Spleen (tissue), 11 donors: ENCODE data around the gene IRGC. TPM values are rescaled to one million over a fixed set of nuclear protein-coding genes. Genes with fewer than 3 reads are reported as not detected.

Experiments
- DNase-seq: peaks from one replicate; pipeline ENCODE4 v3.0.0-alpha.2; 2020
- H3K27ac ChIP-seq, 8 donors: fragments of 200-600 bp; sonication (generic) in 7 of 8; 1 replicate in 4 of 8; 2 replicates in 4 of 8; pipeline versions ENCODE4 v1.5.0 to v1.8.0; 2016 to 2021; ENCODE audit warnings: inconsistent platforms in 4 of 8, mild to moderate bottlenecking in 4 of 8, moderate library complexity in 1 of 8
- H3K27me3 ChIP-seq, 7 donors: fragments of 200-600 bp; sonication (generic) in 6 of 7; replicated peaks in 1 of 7; 1 replicate in 4 of 7; 2 replicates in 3 of 7; pipeline versions ENCODE4 v1.5.0 to v1.8.0; 2016 to 2021; ENCODE audit warnings: inconsistent platforms in 3 of 7, mild to moderate bottlenecking in 1 of 7
- H3K36me3 ChIP-seq, 6 donors: fragments of 200-600 bp; sonication (generic) in 5 of 6; 1 replicate in 4 of 6; 2 replicates in 2 of 6; pipeline versions ENCODE4 v1.5.0 to v1.8.0; 2016 to 2021; ENCODE audit warnings: inconsistent platforms in 2 of 6
- H3K4me1 ChIP-seq, 6 donors: fragments of 200-600 bp; sonication (generic) in 5 of 6; 1 replicate in 3 of 6; 2 replicates in 3 of 6; pipeline versions ENCODE4 v1.5.0 to v1.8.0; 2016 to 2021; ENCODE audit warnings: inconsistent platforms in 3 of 6
- H3K4me3 ChIP-seq, 8 donors: fragments of 200-600 bp; sonication (generic) in 7 of 8; 1 replicate in 4 of 8; 2 replicates in 4 of 8; pipeline versions ENCODE4 v1.5.0 to v1.8.0; 2016 to 2021; ENCODE audit warnings: inconsistent platforms in 4 of 8, mild to moderate bottlenecking in 4 of 8, moderate library complexity in 2 of 8
- H3K9me3 ChIP-seq, 8 donors: fragments of 200-600 bp; sonication (generic) in 7 of 8; 1 replicate in 4 of 8; 2 replicates in 4 of 8; pipeline versions ENCODE4 v1.5.0 to v1.8.0; 2016 to 2021; ENCODE audit warnings: inconsistent platforms in 4 of 8
- POLR2A ChIP-seq, 3 donors: fragments of 450-650 bp; IDR thresholded peaks; one replicate each; pipeline ENCODE4 v1.5.1; 2017; ENCODE audit warnings: antibody characterized with exemption in 3 of 3, mild to moderate bottlenecking in 1 of 3
- POLR2AphosphoS5 ChIP-seq, 3 donors: sonication (generic); formaldehyde crosslinking; IDR thresholded peaks; one replicate each; pipeline ENCODE4 v1.5.1; 2017; ENCODE audit warnings: antibody characterized with exemption in 3 of 3
- WGBS, 5 donors: extraction: QIAGEN DNeasy Blood & Tissue Kit in 3 of 5; methylation state at CpG; one replicate each; pipeline versions ENCODE4 v1.1.5 to v1.1.7; 2013 to 2018; 5-methylcytosine and 5-hydroxymethylcytosine counted together
- intact Hi-C: fragments of 100-400 bp; cut with DNase I; formaldehyde crosslinking; loops from one replicate; pipeline ENCODE4 v1.15.0; 2023; ENCODE audit warnings: low total_unique reads
- polyA plus RNA-seq, 3 donors: library from polyadenylated mRNA; stranded (reverse); fragments of 200-250 nt; gene quantifications; one replicate each; pipeline ENCODE4 v1.2.1, GENCODE V29; 2013
- total RNA-seq, 7 donors: library from RNA; depleted of rRNA in 3 of 7; stranded (reverse); fragments of >200 nt in 3 of 7; fragmentation: NEBNext Ultra II Directional in 4 of 7; extraction: Animal tissue kit (Norgen Biotek cat#: 25700) in 4 of 7; gene quantifications; one replicate each; pipeline versions ENCODE4 v1.1.0 to v1.2.1, GENCODE V29; 2016 to 2021
- TF ChIP-seq, protein P1 (sequence below), 11 experiments: fragments of 200-600 bp in 7 of 11; fragments of 450-650 bp in 4 of 11; sonication (generic) in 4 of 11; IDR thresholded peaks in 8 of 11; conservative IDR thresholded peaks in 3 of 11; 1 replicate in 7 of 11; 2 replicates in 4 of 11; pipeline versions ENCODE4 v1.4.0 to v1.8.0; 2016 to 2021; ENCODE audit warnings: antibody characterized with exemption in 11 of 11, inconsistent platforms in 4 of 11, mild to moderate bottlenecking in 1 of 11
- donor health status: healthy with polysubstance abuse.
- donor health status: DM: no; HTN: no; CAD: no; lungs with moderate emphysema.
- donor health status: DM: no; HTN: no; CAD: no.
- donor health status: Bipolar disorder and iron deficiency.
- donor health status: healthy.
- donor health status: DM: no; HTN: no; CAD: no.
- donor health status: DM: yes; HTN: yes; CAD: no.

IRGC gene
- total and polyA plus RNA-seq, 10 donors, result not detected

- Histone ChIP-seq H3K36me3 (peaks cover 0 to 77% (median 65%) of the 10 kb centered on the region in 6 donors), H3K9me3 (no peaks in the 10 kb centered on the region), H3K4me1 (peaks cover 23 to 66% (median 56%) of the 10 kb centered on the region in 6 donors), H3K27me3 (no peaks in the 10 kb centered on the region), H3K4me3 (no peak overlapping the region), H3K27ac (no peak overlapping the region)
- DNase-seq, result no peak
- intact Hi-C loops, result no loop called here
- TF ChIP-seq POLR2A (IDR thresholded peaks at IDR 0.05) (no peak), POLR2AphosphoS5 (IDR thresholded peaks at IDR 0.05) (no peak)
- TF ChIP-seq, protein P1, sequence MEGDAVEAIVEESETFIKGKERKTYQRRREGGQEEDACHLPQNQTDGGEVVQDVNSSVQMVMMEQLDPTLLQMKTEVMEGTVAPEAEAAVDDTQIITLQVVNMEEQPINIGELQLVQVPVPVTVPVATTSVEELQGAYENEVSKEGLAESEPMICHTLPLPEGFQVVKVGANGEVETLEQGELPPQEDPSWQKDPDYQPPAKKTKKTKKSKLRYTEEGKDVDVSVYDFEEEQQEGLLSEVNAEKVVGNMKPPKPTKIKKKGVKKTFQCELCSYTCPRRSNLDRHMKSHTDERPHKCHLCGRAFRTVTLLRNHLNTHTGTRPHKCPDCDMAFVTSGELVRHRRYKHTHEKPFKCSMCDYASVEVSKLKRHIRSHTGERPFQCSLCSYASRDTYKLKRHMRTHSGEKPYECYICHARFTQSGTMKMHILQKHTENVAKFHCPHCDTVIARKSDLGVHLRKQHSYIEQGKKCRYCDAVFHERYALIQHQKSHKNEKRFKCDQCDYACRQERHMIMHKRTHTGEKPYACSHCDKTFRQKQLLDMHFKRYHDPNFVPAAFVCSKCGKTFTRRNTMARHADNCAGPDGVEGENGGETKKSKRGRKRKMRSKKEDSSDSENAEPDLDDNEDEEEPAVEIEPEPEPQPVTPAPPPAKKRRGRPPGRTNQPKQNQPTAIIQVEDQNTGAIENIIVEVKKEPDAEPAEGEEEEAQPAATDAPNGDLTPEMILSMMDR (IDR thresholded peaks at IDR 0.05 in 8 of 11, conservative IDR thresholded peaks at IDR 0.05 in 3 of 11), result no peak
- WGBS, 5 donors, result 87 to 100% (median 97%) methylated on average over 1 of the region's 1 CpG
Observed at GRCh38 chr19:43749898-43750297, 34.0 kb downstream of the IRGC start.

GRCh38 chr19:43751466-43752220, 35.8 kb downstream of the IRGC start:
- Histone ChIP-seq H3K4me3 (no peak overlapping the region), H3K9me3 (no peaks in the 10 kb centered on the region), H3K4me1 (peaks cover 16 to 71% (median 59%) of the 10 kb centered on the region in 6 donors), H3K27ac (peak overlapping the region in 3 of 8 donors; percentile 36 to 99 (median 97)), H3K27me3 (no peaks in the 10 kb centered on the region), H3K36me3 (peaks cover 0 to 60% (median 50%) of the 10 kb centered on the region in 6 donors)
- TF ChIP-seq POLR2A (IDR thresholded peaks at IDR 0.05) (no peak), POLR2AphosphoS5 (IDR thresholded peaks at IDR 0.05) (no peak)
- TF ChIP-seq, protein P1 (IDR thresholded peaks at IDR 0.05 in 8 of 11, conservative IDR thresholded peaks at IDR 0.05 in 3 of 11), result no peak
- 85 to 94% (median 90%) methylated on average over 4 of the region's 4 CpGs for WGBS, 5 donors
- intact Hi-C loops, result no loop called here
- DNase-seq, result no peak

GRCh38 chr19:43752287-43752875, 36.5 kb downstream of the IRGC start:
- intact Hi-C loops, result no loop called here
- Histone ChIP-seq H3K36me3 (peaks cover 0 to 52% (median 42%) of the 10 kb centered on the region in 6 donors), H3K4me1 (peaks cover 16 to 78% (median 61%) of the 10 kb centered on the region in 6 donors), H3K27me3 (no peaks in the 10 kb centered on the region), H3K27ac (peak overlapping the region in 5 of 8 donors; percentile 20 to 99 (median 97)), H3K9me3 (no peaks in the 10 kb centered on the region), H3K4me3 (no peak overlapping the region)
- DNase-seq, result no peak
- 80 to 90% (median 86%) methylated on average over 6 of the region's 6 CpGs for WGBS, 5 donors
- no peak for TF ChIP-seq POLR2A (IDR thresholded peaks at IDR 0.05)
- TF ChIP-seq, protein P1 (IDR thresholded peaks at IDR 0.05 in 8 of 11, conservative IDR thresholded peaks at IDR 0.05 in 3 of 11), result no peak

DNA sequence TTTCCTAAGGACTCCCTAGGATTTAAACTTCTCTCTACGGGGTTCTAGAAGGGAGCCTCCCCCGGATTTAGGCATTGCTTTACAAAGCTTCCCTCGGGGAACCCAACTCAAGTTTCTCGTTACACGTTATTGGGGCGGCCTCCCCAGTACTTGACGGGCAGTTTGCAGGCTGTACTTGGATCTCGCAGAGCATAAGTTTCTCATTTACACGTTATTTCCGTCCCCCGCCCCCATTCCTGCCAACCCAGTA, 38.3 kb downstream of the IRGC start:
- Histone ChIP-seq H3K27me3 (no peaks in the 10 kb centered on the region), H3K27ac (peak overlapping the region; percentile 97 to 99 (median 99)), H3K4me1 (peaks cover 16 to 75% (median 49%) of the 10 kb centered on the region in 6 donors), H3K9me3 (no peaks in the 10 kb centered on the region), H3K4me3 (peak overlapping the region; percentile 60 to 87 (median 76)), H3K36me3 (peaks cover 0 to 34% (median 26%) of the 10 kb centered on the region in 6 donors)
- no peak for DNase-seq
- intact Hi-C loops, result no loop called here
- TF ChIP-seq POLR2AphosphoS5 (IDR thresholded peaks at IDR 0.05), result no peak
- TF ChIP-seq POLR2A (IDR thresholded peaks at IDR 0.05), result no peak
- TF ChIP-seq, protein P1 (IDR thresholded peaks at IDR 0.05 in 8 of 11, conservative IDR thresholded peaks at IDR 0.05 in 3 of 11), result no peak
- whole genome bisulfite sequencing, 5 donors, result 0 to 1% (median 0%) methylated on average over 10 to 11 of the region's 11 CpGs
